GM12872 (cell line): ENCODE results near the gene HPGDS.

ENCODE experiments used
- TF ChIP-seq, protein P1 (sequence below): IDR thresholded peaks from 3 replicates; pipeline ENCODE4 v1.5.1; 2011; ENCODE audit warnings: low read depth, mild to moderate bottlenecking, low read length, moderate library complexity; ENCODE audit not compliant: insufficient read depth

Gene HPGDS

DNA sequence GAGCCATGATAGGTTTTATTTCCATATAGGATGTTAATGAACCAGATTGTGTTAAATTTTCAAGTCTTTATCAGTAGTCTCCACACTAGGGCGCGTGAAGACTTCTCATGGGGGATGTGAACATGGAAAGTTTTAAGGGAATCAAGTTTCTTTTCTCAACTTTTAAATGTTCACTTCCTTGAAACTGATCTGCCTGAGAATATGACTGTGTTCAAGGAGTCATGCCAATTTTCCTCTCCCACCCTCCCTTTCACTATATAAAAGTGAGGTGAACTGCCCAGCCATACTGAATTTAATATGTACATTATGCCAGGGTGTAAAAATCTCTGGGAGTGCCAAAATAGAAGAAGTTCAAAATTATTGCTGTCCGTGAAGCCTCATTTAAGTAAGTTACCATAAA, 30.4 kb upstream of the HPGDS start:
- TF ChIP-seq, protein P1, sequence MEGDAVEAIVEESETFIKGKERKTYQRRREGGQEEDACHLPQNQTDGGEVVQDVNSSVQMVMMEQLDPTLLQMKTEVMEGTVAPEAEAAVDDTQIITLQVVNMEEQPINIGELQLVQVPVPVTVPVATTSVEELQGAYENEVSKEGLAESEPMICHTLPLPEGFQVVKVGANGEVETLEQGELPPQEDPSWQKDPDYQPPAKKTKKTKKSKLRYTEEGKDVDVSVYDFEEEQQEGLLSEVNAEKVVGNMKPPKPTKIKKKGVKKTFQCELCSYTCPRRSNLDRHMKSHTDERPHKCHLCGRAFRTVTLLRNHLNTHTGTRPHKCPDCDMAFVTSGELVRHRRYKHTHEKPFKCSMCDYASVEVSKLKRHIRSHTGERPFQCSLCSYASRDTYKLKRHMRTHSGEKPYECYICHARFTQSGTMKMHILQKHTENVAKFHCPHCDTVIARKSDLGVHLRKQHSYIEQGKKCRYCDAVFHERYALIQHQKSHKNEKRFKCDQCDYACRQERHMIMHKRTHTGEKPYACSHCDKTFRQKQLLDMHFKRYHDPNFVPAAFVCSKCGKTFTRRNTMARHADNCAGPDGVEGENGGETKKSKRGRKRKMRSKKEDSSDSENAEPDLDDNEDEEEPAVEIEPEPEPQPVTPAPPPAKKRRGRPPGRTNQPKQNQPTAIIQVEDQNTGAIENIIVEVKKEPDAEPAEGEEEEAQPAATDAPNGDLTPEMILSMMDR = no peak

DNA sequence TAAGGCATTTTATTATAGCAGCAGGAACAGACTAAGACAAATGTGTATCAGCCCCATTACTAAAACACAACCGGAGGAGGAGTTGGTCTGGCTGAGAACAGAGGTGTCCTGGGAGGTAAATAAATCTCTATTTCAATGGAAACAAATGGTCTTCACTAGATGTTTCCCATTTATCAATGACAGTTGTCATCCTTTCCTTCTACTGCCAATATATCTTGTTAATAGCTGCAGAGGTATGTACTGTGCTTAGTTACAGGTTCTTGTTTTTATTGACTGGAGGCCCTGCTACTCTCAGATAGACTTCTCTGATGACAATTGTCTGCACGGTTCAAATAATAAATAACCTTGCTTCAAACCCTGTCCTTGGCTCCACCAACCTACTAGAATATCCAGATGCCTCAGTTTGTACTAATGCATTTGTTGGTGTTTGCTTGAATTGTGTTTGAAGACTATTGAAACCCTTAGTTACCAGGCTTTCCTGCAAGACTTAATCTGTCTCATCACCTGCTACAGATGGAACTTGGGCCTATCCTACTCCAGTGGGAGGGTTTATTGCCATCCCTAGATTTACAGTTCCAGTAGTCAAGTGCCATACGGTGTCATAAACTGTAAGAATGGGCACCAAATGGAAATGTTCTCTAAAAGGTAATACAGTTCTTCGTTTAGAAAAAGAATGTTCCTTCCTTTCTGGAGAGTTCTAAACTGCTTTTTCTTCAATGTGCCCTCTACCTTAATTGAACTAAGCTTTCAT, 29.8 kb upstream of the HPGDS start:
- TF ChIP-seq, protein P1 = no peak

DNA sequence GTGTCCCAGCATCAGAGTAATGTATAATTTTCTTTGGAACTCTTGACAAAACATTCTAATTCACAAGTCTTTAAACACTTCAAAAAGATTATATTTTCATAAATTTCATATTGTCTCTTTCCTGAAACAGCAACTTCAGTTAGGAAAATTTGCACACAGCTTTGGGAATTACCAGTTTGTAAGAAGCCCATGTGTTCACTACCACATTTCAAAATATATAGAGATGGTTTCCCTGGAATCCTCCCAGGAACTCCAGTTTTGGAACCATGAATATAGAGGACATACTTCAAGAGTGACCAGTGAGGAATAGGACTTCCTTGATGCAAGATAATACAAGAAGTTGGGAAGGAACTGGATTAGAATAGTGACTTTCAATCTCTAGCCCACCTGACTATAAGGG, 28.7 kb upstream of the HPGDS start:
- TF ChIP-seq, protein P1 = no peak

DNA sequence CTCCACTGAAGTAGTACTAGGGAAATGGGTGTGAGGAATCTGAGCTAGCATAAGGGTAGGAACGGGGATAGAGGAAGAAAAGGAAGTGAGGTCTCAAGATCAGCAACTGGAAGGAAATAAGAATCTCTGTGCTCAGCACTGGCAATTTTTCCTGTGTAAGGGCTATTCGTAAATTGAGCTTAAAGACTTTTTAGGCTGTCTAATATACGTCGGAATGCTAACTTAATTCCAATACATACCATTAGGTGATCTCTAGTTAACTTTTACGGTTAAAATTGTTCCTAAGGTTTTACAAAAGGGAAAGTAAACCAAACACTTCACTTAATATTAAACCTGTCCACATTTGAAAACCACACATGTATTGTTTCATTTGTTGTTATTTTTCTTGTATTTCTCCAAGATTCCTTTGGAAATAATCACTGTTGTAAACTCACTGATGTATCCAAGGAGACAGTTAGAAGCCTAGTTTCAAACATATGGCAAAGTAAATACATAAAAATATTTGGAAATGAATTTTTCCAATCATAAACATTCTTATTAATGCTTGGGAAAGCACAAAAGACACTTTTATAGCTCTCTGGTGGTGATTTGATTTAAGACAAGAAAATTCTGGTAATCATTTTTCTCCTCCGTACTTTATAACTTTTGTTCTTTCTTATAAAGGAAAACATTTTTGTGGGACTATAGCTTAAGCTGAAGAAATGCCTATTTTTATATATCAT, 28.1 kb upstream of the HPGDS start:
- TF ChIP-seq, protein P1 = no peak

DNA sequence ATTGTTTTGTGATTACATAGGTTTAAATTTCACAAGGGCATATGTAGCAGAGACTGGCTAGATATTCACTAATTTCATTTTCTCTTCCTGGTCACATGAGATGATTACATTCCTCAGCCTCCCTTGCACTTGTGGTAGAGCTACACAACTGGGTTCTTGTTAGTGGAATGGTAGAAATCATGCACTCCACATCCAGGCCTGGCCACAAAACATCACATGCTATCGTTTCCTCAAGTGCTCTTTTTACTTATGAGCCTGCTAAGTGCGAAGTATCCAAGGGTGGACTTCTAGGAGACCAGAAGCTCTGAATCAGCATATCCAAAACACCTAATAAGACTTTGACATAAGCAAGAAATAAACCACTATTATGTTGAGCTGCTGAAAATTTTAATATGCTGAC, 26.4 kb upstream of the HPGDS start:
- TF ChIP-seq, protein P1 = no peak

DNA sequence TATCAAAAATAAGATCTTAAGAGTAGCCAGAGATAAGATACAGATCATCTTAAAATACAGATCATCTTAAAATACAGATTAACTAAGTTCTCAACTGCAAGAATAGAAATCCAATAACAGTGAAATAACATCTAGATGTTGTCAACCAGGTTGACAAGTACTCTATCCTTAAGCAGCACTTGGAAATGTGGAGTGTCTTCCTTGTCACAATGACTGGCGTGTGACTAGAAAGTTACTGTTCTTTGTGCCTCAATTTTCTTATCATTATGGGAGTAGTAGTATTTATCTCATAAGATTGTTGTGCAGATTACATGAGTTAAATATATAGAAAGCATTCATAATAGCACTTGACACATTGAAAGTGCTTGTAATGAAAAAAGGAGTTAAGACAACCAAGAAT, 25.8 kb upstream of the HPGDS start:
- TF ChIP-seq, protein P1 = no peak

DNA sequence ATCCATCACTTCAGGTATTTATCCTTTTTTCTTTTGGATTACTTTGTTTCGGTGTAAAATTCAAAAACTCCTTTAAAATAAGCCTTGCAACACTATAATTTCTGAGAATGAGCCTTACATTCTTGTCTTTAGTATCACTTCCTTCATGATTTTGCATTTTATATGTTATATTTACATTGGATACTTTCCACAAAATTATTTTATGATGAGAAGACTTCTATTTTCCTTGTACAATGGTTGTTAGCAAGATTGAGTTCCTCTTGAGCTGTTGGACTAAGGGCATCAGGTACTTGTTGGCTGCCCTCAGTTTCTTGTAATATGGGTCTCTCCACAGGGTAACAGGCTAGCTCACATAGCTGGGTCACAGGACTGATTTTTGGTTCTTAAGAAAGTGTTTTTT, 22.7 kb upstream of the HPGDS start:
- TF ChIP-seq, protein P1 = no peak
